HepG2 (cell line): ENCODE measurements around the gene UCP2. TPM values are rescaled to one million over a fixed set of nuclear protein-coding genes. Genes with fewer than 3 reads are reported as not detected.

Source experiments
- ARHGAP35 ChIP-seq: sonication (generic); formaldehyde crosslinking; IDR thresholded peaks from 2 replicates; pipeline ENCODE4 v1.9.0; 2022; ENCODE audit warnings: mild to moderate bottlenecking, inconsistent platforms, moderate library complexity, missing genetic modification reagents, borderline replicate concordance
- ARNT2 ChIP-seq: sonication (generic); formaldehyde crosslinking; IDR thresholded peaks from 2 replicates; pipeline ENCODE4 v1.8.0; 2022; ENCODE audit warnings: mild to moderate bottlenecking, low read depth, missing genetic modification reagents, moderate library complexity
- CCDC6 ChIP-seq: sonication (generic); formaldehyde crosslinking; IDR thresholded peaks from 2 replicates; pipeline ENCODE4 v1.8.1; 2022; ENCODE audit warnings: mild to moderate bottlenecking, missing genetic modification reagents, moderate library complexity
- CEBPB ChIP-seq: IDR thresholded peaks from 2 replicates; pipeline ENCODE4 v1.6.1; 2011; ENCODE audit warnings: low read depth, low read length, improper control_type of control experiment, borderline replicate concordance
- FLYWCH1 ChIP-seq: sonication (generic); formaldehyde crosslinking; IDR thresholded peaks from 2 replicates; pipeline ENCODE4 v1.8.1; 2023; ENCODE audit warnings: mild to moderate bottlenecking, missing genetic modification reagents
- HNRNPUL1 ChIP-seq: fragments of 200-400 bp; formaldehyde crosslinking; IDR thresholded peaks from 2 replicates; pipeline ENCODE4 v1.6.1; 2017; ENCODE audit warnings: low read depth, mild to moderate bottlenecking, low read length, moderate library complexity
- NFIC ChIP-seq: IDR thresholded peaks from 2 replicates; pipeline ENCODE4 v1.6.1; 2012; ENCODE audit warnings: mild to moderate bottlenecking, low read length, inconsistent platforms
- PAF1 ChIP-seq: IDR thresholded peaks from 2 replicates; pipeline ENCODE4 v1.6.1; 2016; ENCODE audit warnings: missing genetic modification reagents, missing compliant biosample characterization
- PTBP1 ChIP-seq: fragments of 200-400 bp; formaldehyde crosslinking; IDR thresholded peaks from 2 replicates; pipeline ENCODE4 v1.6.1; 2018; ENCODE audit warnings: low read length, low read depth; ENCODE audit not compliant: poor library complexity, severe bottlenecking
- SRY ChIP-seq: sonication (generic); formaldehyde crosslinking; IDR thresholded peaks from 2 replicates; pipeline ENCODE4 v1.8.0; 2022; ENCODE audit warnings: mild to moderate bottlenecking, missing genetic modification reagents
- U2AF1 ChIP-seq: fragments of 200-400 bp; formaldehyde crosslinking; optimal IDR thresholded peaks from 2 replicates; pipeline ENCODE3; 2017; ENCODE audit warnings: mild to moderate bottlenecking, low read depth, low read length
- ZBTB7B ChIP-seq: sonication (generic); formaldehyde crosslinking; IDR thresholded peaks from 2 replicates; pipeline ENCODE4 v1.4.0; 2020; ENCODE audit warnings: missing genetic modification reagents
- ZMAT3 ChIP-seq: sonication (generic); formaldehyde crosslinking; conservative IDR thresholded peaks from 2 replicates; pipeline ENCODE4 v1.7.0; 2021; ENCODE audit warnings: missing genetic modification reagents
- ZNF33A ChIP-seq: sonication (generic); formaldehyde crosslinking; IDR thresholded peaks from 2 replicates; pipeline ENCODE4 v1.5.1; 2020; ENCODE audit warnings: missing genetic modification reagents, mild to moderate bottlenecking, moderate library complexity, borderline replicate concordance
- ZNF557 ChIP-seq: sonication (generic); formaldehyde crosslinking; IDR thresholded peaks from 2 replicates; pipeline ENCODE4 v1.4.0; 2020; ENCODE audit warnings: missing genetic modification reagents
- ZNF619 ChIP-seq: sonication (generic); formaldehyde crosslinking; IDR thresholded peaks from 2 replicates; pipeline ENCODE4 v1.4.0; 2020; ENCODE audit warnings: mild to moderate bottlenecking, missing genetic modification reagents
- ZNF782 ChIP-seq: sonication (generic); formaldehyde crosslinking; IDR thresholded peaks from 2 replicates; pipeline ENCODE4 v1.4.0; 2020; ENCODE audit warnings: missing genetic modification reagents, mild to moderate bottlenecking, borderline replicate concordance
- ZSCAN20 ChIP-seq: sonication (generic); formaldehyde crosslinking; IDR thresholded peaks from 2 replicates; pipeline ENCODE4 v1.4.0; 2020; ENCODE audit warnings: missing genetic modification reagents, mild to moderate bottlenecking, borderline replicate concordance
- polyA plus RNA-seq, 8 experiments: library from polyadenylated mRNA; depleted of rRNA in 3 of 8; stranded (reverse) in 7 of 8; unstranded in 1 of 8; fragments of >200 nt; fragmentation: Illumina TruSeq in 4 of 8; extraction: Trizol in 4 of 8; gene quantifications; 2 replicates each; pipeline versions ENCODE4 v1.2.1 to v1.2.3, GENCODE V29; 2011 to 2016; ENCODE audit warnings: low read depth in 4 of 8, missing spikeins in 1 of 8, mixed read lengths in 1 of 8; ENCODE audit not compliant: insufficient read depth in 1 of 8
- total RNA-seq, 5 experiments: library from RNA; depleted of rRNA; stranded (reverse); fragments of >200 nt; fragmentation: Illumina TruSeq; extraction: Trizol; gene quantifications; 2 replicates each; pipeline ENCODE4 v1.2.3, GENCODE V29; 2016; ENCODE audit warnings: low read depth in 1 of 5
- TF ChIP-seq, protein P1 (sequence below): sonication (generic); formaldehyde crosslinking; conservative IDR thresholded peaks from 2 replicates; pipeline ENCODE4 v1.4.0; 2020; ENCODE audit warnings: missing genetic modification reagents
- TF ChIP-seq, protein P2 (sequence below): sonication (generic); formaldehyde crosslinking; IDR thresholded peaks from 2 replicates; pipeline ENCODE4 v1.4.0; 2020; ENCODE audit warnings: mild to moderate bottlenecking, missing genetic modification reagents
- TF ChIP-seq, protein P3 (sequence below): sonication (generic); formaldehyde crosslinking; IDR thresholded peaks from 2 replicates; pipeline ENCODE4 v1.9.0; 2022; ENCODE audit warnings: low read depth, missing genetic modification reagents
- TF ChIP-seq, protein P4 (sequence below): sonication (generic); formaldehyde crosslinking; IDR thresholded peaks from 2 replicates; pipeline ENCODE4 v1.4.0; 2020; ENCODE audit warnings: mild to moderate bottlenecking, missing genetic modification reagents
- TF ChIP-seq, protein P5 (sequence below): IDR thresholded peaks from 2 replicates; pipeline ENCODE4 v1.6.1; 2016; ENCODE audit warnings: missing compliant biosample characterization, missing genetic modification reagents, borderline replicate concordance

UCP2 gene
- total and polyA plus RNA-seq, 2 of the 13 experiments (the other 11 are each of a cell fraction or from before 2014, with no cell fraction given), result 2.7 to 3.2 TPM

DNA sequence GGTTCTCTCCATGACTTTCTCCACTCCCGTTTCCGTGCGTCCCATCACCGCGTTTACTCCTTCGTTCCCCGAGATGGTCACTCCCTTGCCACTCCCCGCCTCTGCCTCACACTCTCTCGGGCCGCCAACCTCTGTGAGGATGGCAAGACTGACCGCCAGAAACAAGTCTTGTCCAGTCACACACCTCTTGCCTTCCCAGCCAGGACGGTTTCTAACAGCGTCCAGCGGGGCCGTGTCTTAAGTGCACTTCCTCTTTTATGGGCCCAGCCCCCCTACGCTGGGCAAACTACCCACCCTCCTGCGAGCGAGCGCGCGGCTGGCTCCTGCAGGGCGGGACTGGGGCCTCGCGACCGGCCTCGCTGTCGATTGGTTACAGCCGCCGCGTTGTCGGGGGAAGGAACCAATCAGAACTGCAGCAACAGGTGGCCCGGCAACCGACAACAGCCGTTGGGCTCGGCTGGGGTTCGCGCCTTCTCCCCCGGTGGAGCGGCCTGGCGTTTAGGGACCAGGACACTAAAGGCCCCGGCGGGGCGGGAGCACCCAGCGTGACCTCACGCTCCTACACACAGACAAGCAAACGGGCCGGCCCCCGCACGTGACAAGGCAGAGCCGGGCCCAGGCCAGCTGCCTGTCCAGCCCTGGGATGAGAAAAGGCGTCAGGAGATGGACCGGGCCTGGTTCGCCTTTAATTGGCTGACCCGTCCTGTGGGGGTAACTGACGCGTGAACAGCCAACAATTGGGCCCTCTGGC is 522 bp upstream of the UCP2 start (continued):
- TF ChIP-seq, protein P1, sequence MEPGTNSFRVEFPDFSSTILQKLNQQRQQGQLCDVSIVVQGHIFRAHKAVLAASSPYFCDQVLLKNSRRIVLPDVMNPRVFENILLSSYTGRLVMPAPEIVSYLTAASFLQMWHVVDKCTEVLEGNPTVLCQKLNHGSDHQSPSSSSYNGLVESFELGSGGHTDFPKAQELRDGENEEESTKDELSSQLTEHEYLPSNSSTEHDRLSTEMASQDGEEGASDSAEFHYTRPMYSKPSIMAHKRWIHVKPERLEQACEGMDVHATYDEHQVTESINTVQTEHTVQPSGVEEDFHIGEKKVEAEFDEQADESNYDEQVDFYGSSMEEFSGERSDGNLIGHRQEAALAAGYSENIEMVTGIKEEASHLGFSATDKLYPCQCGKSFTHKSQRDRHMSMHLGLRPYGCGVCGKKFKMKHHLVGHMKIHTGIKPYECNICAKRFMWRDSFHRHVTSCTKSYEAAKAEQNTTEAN (CRISPR knock-in tag), result peak; percentile 93
- peak; percentile 97 for TF ChIP-seq CCDC6
- TF ChIP-seq HNRNPUL1, result no peak
- TF ChIP-seq ARHGAP35 (CRISPR knock-in tag), result peak; percentile 63; the same call in 1 of the 2 replicates
- TF ChIP-seq, protein P2, sequence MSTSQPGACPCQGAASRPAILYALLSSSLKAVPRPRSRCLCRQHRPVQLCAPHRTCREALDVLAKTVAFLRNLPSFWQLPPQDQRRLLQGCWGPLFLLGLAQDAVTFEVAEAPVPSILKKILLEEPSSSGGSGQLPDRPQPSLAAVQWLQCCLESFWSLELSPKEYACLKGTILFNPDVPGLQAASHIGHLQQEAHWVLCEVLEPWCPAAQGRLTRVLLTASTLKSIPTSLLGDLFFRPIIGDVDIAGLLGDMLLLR, result peak; percentile 84; the same call in 1 of the 2 replicates
- TF ChIP-seq ZNF782 (CRISPR knock-in tag), result peak; percentile 81
- TF ChIP-seq FLYWCH1 (CRISPR knock-in tag), result peak; percentile 74; the same call in 1 of the 2 replicates
- peak; percentile 73; the same call in 1 of the 2 replicates for TF ChIP-seq SRY (CRISPR knock-in tag)
- no peak for TF ChIP-seq CEBPB
- TF ChIP-seq, protein P3, sequence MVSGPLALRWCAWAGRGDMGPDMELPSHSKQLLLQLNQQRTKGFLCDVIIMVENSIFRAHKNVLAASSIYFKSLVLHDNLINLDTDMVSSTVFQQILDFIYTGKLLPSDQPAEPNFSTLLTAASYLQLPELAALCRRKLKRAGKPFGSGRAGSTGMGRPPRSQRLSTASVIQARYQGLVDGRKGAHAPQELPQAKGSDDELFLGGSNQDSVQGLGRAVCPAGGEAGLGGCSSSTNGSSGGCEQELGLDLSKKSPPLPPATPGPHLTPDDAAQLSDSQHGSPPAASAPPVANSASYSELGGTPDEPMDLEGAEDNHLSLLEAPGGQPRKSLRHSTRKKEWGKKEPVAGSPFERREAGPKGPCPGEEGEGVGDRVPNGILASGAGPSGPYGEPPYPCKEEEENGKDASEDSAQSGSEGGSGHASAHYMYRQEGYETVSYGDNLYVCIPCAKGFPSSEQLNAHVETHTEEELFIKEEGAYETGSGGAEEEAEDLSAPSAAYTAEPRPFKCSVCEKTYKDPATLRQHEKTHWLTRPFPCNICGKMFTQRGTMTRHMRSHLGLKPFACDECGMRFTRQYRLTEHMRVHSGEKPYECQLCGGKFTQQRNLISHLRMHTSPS (CRISPR knock-in tag), result peak; percentile 51
- peak; percentile 84; the same call in 1 of the 2 replicates for TF ChIP-seq ARNT2 (CRISPR knock-in tag)
- TF ChIP-seq NFIC, result no peak
- no peak for TF ChIP-seq ZNF33A (CRISPR knock-in tag)
- no peak for TF ChIP-seq PAF1 (CRISPR knock-in tag)
- TF ChIP-seq, protein P4, sequence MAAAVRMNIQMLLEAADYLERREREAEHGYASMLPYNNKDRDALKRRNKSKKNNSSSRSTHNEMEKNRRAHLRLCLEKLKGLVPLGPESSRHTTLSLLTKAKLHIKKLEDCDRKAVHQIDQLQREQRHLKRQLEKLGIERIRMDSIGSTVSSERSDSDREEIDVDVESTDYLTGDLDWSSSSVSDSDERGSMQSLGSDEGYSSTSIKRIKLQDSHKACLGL (CRISPR knock-in tag), result peak; percentile 90; the same call in 1 of the 2 replicates
- TF ChIP-seq, protein P5, sequence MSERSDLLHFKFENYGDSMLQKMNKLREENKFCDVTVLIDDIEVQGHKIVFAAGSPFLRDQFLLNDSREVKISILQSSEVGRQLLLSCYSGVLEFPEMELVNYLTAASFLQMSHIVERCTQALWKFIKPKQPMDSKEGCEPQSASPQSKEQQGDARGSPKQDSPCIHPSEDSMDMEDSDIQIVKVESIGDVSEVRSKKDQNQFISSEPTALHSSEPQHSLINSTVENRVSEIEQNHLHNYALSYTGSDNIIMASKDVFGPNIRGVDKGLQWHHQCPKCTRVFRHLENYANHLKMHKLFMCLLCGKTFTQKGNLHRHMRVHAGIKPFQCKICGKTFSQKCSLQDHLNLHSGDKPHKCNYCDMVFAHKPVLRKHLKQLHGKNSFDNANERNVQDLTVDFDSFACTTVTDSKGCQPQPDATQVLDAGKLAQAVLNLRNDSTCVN (CRISPR knock-in tag), result peak; percentile 81
- peak; percentile 88; the same call in 1 of the 2 replicates for TF ChIP-seq ZSCAN20 (CRISPR knock-in tag)
- no peak for TF ChIP-seq PTBP1
- TF ChIP-seq ZBTB7B, result peak; percentile 84
- no peak for TF ChIP-seq ZMAT3
- peak; percentile 54; the same call in 1 of the 2 replicates for TF ChIP-seq ZNF557 (CRISPR knock-in tag)
- TF ChIP-seq U2AF1, result no peak
- peak; percentile 76; the same call in 1 of the 2 replicates for TF ChIP-seq ZNF619
